ENCODE data around the gene ABCF3. TPM values are rescaled to one million over a fixed set of nuclear protein-coding genes. Genes with fewer than 3 reads are reported as not detected.

ABCF3 gene
- total RNA-seq, 4 donors from 2014 or later: 34.8 to 43.2 (median 36.9) TPM

GRCh38 chr3:184237807-184238206 is 51.8 kb downstream of the ABCF3 start:
- H3K36me3 ChIP-seq: peaks cover 0 to 14% (median 9%) of the 10 kb centered on the region in 4 donors
- no peak for TF ChIP-seq POLR2A (IDR thresholded peaks at IDR 0.05; ENCODE audit: low read depth)
- no peak for TF ChIP-seq POLR2AphosphoS5 (IDR thresholded peaks at IDR 0.05)
- TF ChIP-seq CTCF (IDR thresholded peaks at IDR 0.05): no peak
- TF ChIP-seq EP300 (IDR thresholded peaks at IDR 0.05): no peak
- DNase-seq (ENCODE audit: extremely low spot score): no peak
- 73% methylated on average over 1 of the region's 1 CpG for WGBS
- peaks cover 0 to 71% (median 2%) of the 10 kb centered on the region in 4 donors for H3K27me3 ChIP-seq
- no peak overlapping the region for H3K4me3 ChIP-seq
- intact Hi-C loops (cut with DNase I): no loop called here
- H3K27ac ChIP-seq (replicated peaks in 1 of 4): no peak overlapping the region
- peaks cover 6 to 10% (median 9%) of the 10 kb centered on the region in 4 donors for H3K4me1 ChIP-seq
- no peaks in the 10 kb centered on the region for H3K9me3 ChIP-seq

GRCh38 chr3:184238246-184238818 is 52.3 kb downstream of the ABCF3 start:
- Histone ChIP-seq H3K36me3 (peaks cover 2 to 19% (median 14%) of the 10 kb centered on the region in 4 donors), H3K4me3 (no peak overlapping the region), H3K27ac (replicated peaks in 1 of 4) (no peak overlapping the region), H3K27me3 (peaks cover 0 to 66% (median 2%) of the 10 kb centered on the region in 4 donors), H3K4me1 (peaks cover 6 to 10% (median 9%) of the 10 kb centered on the region in 4 donors), H3K9me3 (no peaks in the 10 kb centered on the region)
- no peak for TF ChIP-seq EP300 (IDR thresholded peaks at IDR 0.05)
- TF ChIP-seq CTCF (IDR thresholded peaks at IDR 0.05): no peak
- TF ChIP-seq POLR2A (IDR thresholded peaks at IDR 0.05; ENCODE audit: low read depth): no peak
- TF ChIP-seq POLR2AphosphoS5 (IDR thresholded peaks at IDR 0.05): no peak
- DNase-seq (ENCODE audit: extremely low spot score): no peak
- WGBS: 83% methylated on average over 11 of the region's 13 CpGs
- intact Hi-C loops (cut with DNase I): no loop called here

GRCh38 chr3:184239221-184239620 is 53.2 kb downstream of the ABCF3 start:
- H3K9me3 ChIP-seq: no peaks in the 10 kb centered on the region
- WGBS: 85% methylated on average over 8 of the region's 8 CpGs
- H3K27me3 ChIP-seq: peaks cover 0 to 62% (median 2%) of the 10 kb centered on the region in 4 donors
- peaks cover 6 to 10% (median 9%) of the 10 kb centered on the region in 4 donors for H3K4me1 ChIP-seq
- TF ChIP-seq CTCF (IDR thresholded peaks at IDR 0.05) (no peak), POLR2A (IDR thresholded peaks at IDR 0.05; ENCODE audit: low read depth) (no peak), EP300 (IDR thresholded peaks at IDR 0.05) (no peak), POLR2AphosphoS5 (IDR thresholded peaks at IDR 0.05) (no peak)
- no peak overlapping the region for H3K4me3 ChIP-seq
- DNase-seq (ENCODE audit: extremely low spot score): no peak
- peaks cover 10 to 28% (median 23%) of the 10 kb centered on the region in 4 donors for H3K36me3 ChIP-seq
- intact Hi-C loops (cut with DNase I): no loop called here
- H3K27ac ChIP-seq (replicated peaks in 1 of 4): no peak overlapping the region

DNA sequence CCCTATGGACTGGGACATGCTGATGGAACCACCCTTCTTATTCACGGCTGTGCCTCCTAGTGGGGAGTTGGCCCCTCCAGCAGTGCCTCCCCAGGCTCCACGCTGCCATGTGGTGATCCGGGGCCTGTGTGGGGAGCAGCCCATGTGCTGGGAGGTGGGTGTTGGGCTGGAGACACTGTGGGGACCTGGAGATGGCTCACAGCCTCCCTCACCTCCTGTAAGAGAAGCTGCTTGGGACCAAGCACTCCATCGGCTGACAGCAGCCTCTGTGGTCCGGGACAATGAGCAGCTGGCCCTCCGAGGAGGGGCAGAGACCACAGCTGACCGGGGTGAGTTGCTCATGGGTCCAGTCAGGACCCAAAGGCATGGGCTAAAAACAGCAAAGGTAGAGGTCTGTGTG is 53.7 kb downstream of the ABCF3 start:
- intact Hi-C loops (cut with DNase I): loop anchor here (5.0 kb wide), 1 partner anchor 97 kb away; no protein-coding TSS in a partner anchor
- 84% methylated on average over 7 of the region's 7 CpGs for WGBS
- H3K27me3 ChIP-seq: peaks cover 0 to 58% (median 2%) of the 10 kb centered on the region in 4 donors

More for the DNA sequence above, 53.7 kb downstream of the ABCF3 start:
- Histone ChIP-seq H3K4me3 (no peak overlapping the region), H3K27ac (replicated peaks in 1 of 4) (no peak overlapping the region), H3K36me3 (peaks cover 15 to 33% (median 28%) of the 10 kb centered on the region in 4 donors), H3K9me3 (no peaks in the 10 kb centered on the region), H3K4me1 (peaks cover 6 to 10% (median 9%) of the 10 kb centered on the region in 4 donors)
- TF ChIP-seq POLR2A (IDR thresholded peaks at IDR 0.05; ENCODE audit: low read depth) (no peak), EP300 (IDR thresholded peaks at IDR 0.05) (no peak), CTCF (IDR thresholded peaks at IDR 0.05) (no peak), POLR2AphosphoS5 (IDR thresholded peaks at IDR 0.05) (no peak)
- no peak for DNase-seq (ENCODE audit: extremely low spot score)
